Vagina (tissue), 2 donors: Measurements from ENCODE around the gene CDC16. TPM values are rescaled to one million over a fixed set of nuclear protein-coding genes. Genes with fewer than 3 reads are reported as not detected.

Experiments
- DNase-seq, 2 donors: peaks; one replicate each; pipeline ENCODE4 v3.0.0-alpha.2; 2017; ENCODE audit errors: extremely low spot score in 2 of 2
- H3K27ac ChIP-seq: fragments of 200-600 bp; sonication (generic); one replicate; pipeline ENCODE4 v1.5.1; 2019
- H3K27me3 ChIP-seq: fragments of 200-600 bp; sonication (generic); one replicate; pipeline ENCODE4 v1.5.1; 2019
- H3K36me3 ChIP-seq, 2 donors: fragments of 200-600 bp; sonication (generic); one replicate each; pipeline ENCODE4 v1.5.1; 2017 to 2019
- H3K4me1 ChIP-seq: fragments of 200-600 bp; sonication (generic); one replicate; pipeline ENCODE4 v1.5.1; 2019
- H3K4me3 ChIP-seq, 2 donors: fragments of 200-600 bp; sonication (generic); 1 replicate in 1 of 2; 2 replicates in 1 of 2; pipeline ENCODE4 v1.5.1; 2016 to 2019
- H3K9me3 ChIP-seq: fragments of 200-600 bp; sonication (generic); one replicate; pipeline ENCODE4 v1.5.1; 2019
- POLR2A ChIP-seq, 2 donors: fragments of 450-650 bp; IDR thresholded peaks; one replicate each; pipeline ENCODE4 v1.6.1; 2017; ENCODE audit warnings: antibody characterized with exemption in 2 of 2, mild to moderate bottlenecking in 2 of 2, moderate library complexity in 2 of 2
- POLR2AphosphoS5 ChIP-seq, 2 donors: sonication (generic); formaldehyde crosslinking; IDR thresholded peaks; one replicate each; pipeline ENCODE4 v1.9.0; 2017; ENCODE audit warnings: antibody characterized with exemption in 2 of 2, mild to moderate bottlenecking in 2 of 2, low read depth in 1 of 2; ENCODE audit not compliant: insufficient read depth in 1 of 2
- intact Hi-C: fragments of 100-400 bp; cut with DNase I; formaldehyde crosslinking; loops from one replicate; pipeline ENCODE4 v1.15.1; 2023
- total RNA-seq: library from RNA; depleted of rRNA; stranded (reverse); fragments of >200 nt; gene quantifications from one replicate; pipeline ENCODE4 v1.2.3, GENCODE V29; 2016
- TF ChIP-seq, protein P1 (sequence below), 3 experiments: fragments of 450-650 bp in 2 of 3; fragments of 200-600 bp in 1 of 3; sonication (generic) in 1 of 3; IDR thresholded peaks; one replicate each; pipeline ENCODE4 v1.5.1; 2017 to 2019; ENCODE audit warnings: antibody characterized with exemption in 3 of 3, mild to moderate bottlenecking in 2 of 3, moderate library complexity in 2 of 3

The CDC16 gene
- total RNA-seq, 1 donor from 2014 or later: 60.9 TPM

GRCh38 chr13:114234266-114234644, 442 bp upstream of the CDC16 start:
- H3K27ac ChIP-seq: peak overlapping the region; percentile 81

GRCh38 chr13:114235697-114236096, 1.0 kb downstream of the CDC16 start:
- no peak for DNase-seq
- Histone ChIP-seq H3K4me3 (peak overlapping the region; percentile 70 to 89), H3K36me3 (peaks cover 0 to 37% of the 10 kb centered on the region in 2 donors), H3K4me1 (peaks cover 16% of the 10 kb centered on the region), H3K27ac (peak overlapping the region; percentile 81), H3K9me3 (no peaks in the 10 kb centered on the region), H3K27me3 (no peaks in the 10 kb centered on the region)
- TF ChIP-seq POLR2AphosphoS5 (IDR thresholded peaks at IDR 0.05; ENCODE audit: insufficient read depth in 1 of 2, low read depth in 1 of 2) (no peak), POLR2A (IDR thresholded peaks at IDR 0.05) (no peak)
- TF ChIP-seq, protein P1, sequence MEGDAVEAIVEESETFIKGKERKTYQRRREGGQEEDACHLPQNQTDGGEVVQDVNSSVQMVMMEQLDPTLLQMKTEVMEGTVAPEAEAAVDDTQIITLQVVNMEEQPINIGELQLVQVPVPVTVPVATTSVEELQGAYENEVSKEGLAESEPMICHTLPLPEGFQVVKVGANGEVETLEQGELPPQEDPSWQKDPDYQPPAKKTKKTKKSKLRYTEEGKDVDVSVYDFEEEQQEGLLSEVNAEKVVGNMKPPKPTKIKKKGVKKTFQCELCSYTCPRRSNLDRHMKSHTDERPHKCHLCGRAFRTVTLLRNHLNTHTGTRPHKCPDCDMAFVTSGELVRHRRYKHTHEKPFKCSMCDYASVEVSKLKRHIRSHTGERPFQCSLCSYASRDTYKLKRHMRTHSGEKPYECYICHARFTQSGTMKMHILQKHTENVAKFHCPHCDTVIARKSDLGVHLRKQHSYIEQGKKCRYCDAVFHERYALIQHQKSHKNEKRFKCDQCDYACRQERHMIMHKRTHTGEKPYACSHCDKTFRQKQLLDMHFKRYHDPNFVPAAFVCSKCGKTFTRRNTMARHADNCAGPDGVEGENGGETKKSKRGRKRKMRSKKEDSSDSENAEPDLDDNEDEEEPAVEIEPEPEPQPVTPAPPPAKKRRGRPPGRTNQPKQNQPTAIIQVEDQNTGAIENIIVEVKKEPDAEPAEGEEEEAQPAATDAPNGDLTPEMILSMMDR (IDR thresholded peaks at IDR 0.05): no peak
- intact Hi-C loops: no loop called here

More at GRCh38 chr13:114234266-114234644, 442 bp upstream of the CDC16 start:
- Histone ChIP-seq H3K4me3 (peak overlapping the region; percentile 70 to 89), H3K27me3 (no peaks in the 10 kb centered on the region), H3K36me3 (peaks cover 0 to 22% of the 10 kb centered on the region in 2 donors), H3K9me3 (no peaks in the 10 kb centered on the region), H3K4me1 (peaks cover 16% of the 10 kb centered on the region)
- intact Hi-C loops: no loop called here
- no peak for TF ChIP-seq POLR2A (IDR thresholded peaks at IDR 0.05)
- no peak for TF ChIP-seq POLR2AphosphoS5 (IDR thresholded peaks at IDR 0.05; ENCODE audit: insufficient read depth in 1 of 2, low read depth in 1 of 2)
- TF ChIP-seq, protein P1 (IDR thresholded peaks at IDR 0.05): no peak
- peak in 1 of 2 donors; percentile 74 for DNase-seq

DNA sequence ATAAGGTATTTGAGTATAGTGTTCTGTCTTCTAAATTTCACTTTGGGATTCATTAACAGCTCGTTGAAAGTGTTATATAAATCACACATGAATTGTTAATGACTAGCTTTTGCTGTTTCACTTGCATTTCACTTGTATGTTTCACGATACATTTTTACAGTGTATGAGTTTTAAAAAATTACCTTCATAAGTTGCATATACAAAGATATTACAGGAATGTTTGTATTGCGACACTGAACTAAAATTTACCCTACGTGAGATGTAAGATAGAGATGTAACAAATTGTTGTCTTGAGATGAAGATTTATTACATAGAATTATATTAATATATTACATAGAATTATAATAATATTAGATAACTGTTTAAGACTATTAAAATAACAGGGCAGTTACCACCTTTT, 1.5 kb downstream of the CDC16 start:
- Histone ChIP-seq H3K4me3 (peak overlapping the region; percentile 70 to 89), H3K27ac (peak overlapping the region; percentile 81)

GRCh38 chr13:114237415-114238112, 2.9 kb downstream of the CDC16 start:
- DNase-seq: no peak
- Histone ChIP-seq H3K27ac (no peak overlapping the region), H3K27me3 (no peaks in the 10 kb centered on the region), H3K4me1 (peaks cover 16% of the 10 kb centered on the region), H3K36me3 (peaks cover 0 to 55% of the 10 kb centered on the region in 2 donors), H3K4me3 (no peak overlapping the region), H3K9me3 (no peaks in the 10 kb centered on the region)
- TF ChIP-seq POLR2AphosphoS5 (IDR thresholded peaks at IDR 0.05; ENCODE audit: insufficient read depth in 1 of 2, low read depth in 1 of 2) (no peak), POLR2A (IDR thresholded peaks at IDR 0.05) (no peak)
- TF ChIP-seq, protein P1 (IDR thresholded peaks at IDR 0.05): no peak
- intact Hi-C loops: no loop called here

More for the DNA sequence above, 1.5 kb downstream of the CDC16 start:
- H3K9me3 ChIP-seq: no peaks in the 10 kb centered on the region
- intact Hi-C loops: no loop called here
- TF ChIP-seq POLR2AphosphoS5 (IDR thresholded peaks at IDR 0.05; ENCODE audit: insufficient read depth in 1 of 2, low read depth in 1 of 2): no peak
- no peaks in the 10 kb centered on the region for H3K27me3 ChIP-seq
- peaks cover 16% of the 10 kb centered on the region for H3K4me1 ChIP-seq
- DNase-seq: no peak
- peaks cover 0 to 42% of the 10 kb centered on the region in 2 donors for H3K36me3 ChIP-seq

GRCh38 chr13:114241918-114242317, 7.2 kb downstream of the CDC16 start:
- Histone ChIP-seq H3K9me3 (no peaks in the 10 kb centered on the region), H3K36me3 (peaks cover 6 to 95% of the 10 kb centered on the region in 2 donors), H3K27ac (no peak overlapping the region), H3K4me1 (no peaks in the 10 kb centered on the region), H3K4me3 (no peak overlapping the region), H3K27me3 (no peaks in the 10 kb centered on the region)
- DNase-seq: no peak
- no peak for TF ChIP-seq POLR2AphosphoS5 (IDR thresholded peaks at IDR 0.05; ENCODE audit: insufficient read depth in 1 of 2, low read depth in 1 of 2)
- TF ChIP-seq, protein P1 (IDR thresholded peaks at IDR 0.05): no peak
- intact Hi-C loops: no loop called here
